GM19372 (cell line): Measurements from ENCODE around the gene WDR64.

ENCODE experiments used
- ATAC-seq: cut with Tn5 transposase; IDR thresholded peaks from one replicate; pipeline ENCODE4 v1.9.1; 2021; ENCODE audit warnings: mild to moderate bottlenecking, low read depth, moderate library complexity; ENCODE audit not compliant: unreplicated experiment

WDR64 gene

DNA sequence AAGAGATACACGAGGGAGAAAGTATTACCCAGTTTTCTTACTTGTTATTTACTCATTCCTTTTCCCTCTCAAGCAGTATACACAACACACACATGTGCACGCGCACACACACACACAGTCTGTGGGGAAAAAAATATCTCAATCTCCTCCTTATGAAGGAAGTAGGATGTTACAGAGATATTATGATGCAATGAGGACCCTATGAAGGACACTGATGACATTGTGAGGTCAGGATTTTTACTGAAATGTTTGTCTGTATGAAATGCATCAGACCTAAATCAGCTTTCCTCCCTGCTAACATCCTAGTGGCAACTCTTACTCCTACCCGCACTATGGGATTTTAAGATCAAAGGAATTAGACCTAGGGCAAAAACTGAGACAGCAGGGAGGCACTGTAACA lies at the start of gene WDR64:
WDR64 (plus strand) TSS at position 270 of the 400 bp plus-strand sequence. CDS start 204 bp downstream, outside the sequence.
- no peak for ATAC-seq

DNA sequence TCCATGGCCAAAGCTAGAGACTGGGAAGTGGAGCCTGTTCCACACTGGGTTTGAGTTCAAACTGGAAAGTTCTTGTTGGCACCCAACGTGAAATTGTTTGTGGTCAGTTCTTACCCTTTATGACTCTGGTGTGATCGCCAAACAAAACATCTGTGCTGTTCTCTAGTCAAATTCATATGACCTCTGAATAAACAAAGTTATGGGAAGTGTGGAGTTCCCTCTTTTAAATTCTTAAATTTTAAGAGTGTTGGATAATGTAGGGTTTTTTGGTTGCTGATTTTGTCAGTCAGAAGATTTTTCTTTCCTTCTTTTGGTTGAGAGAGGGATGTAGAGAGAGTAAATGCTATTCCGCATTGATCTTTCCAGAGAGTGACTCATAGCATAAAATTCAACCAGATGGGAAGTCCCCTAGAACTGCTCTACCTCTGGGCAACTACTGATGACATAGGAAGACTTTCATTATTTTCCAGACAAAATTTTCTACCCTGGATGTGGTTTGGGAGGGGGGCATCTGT lies 48.3 kb upstream of the WDR64 start:
- no peak for ATAC-seq

DNA sequence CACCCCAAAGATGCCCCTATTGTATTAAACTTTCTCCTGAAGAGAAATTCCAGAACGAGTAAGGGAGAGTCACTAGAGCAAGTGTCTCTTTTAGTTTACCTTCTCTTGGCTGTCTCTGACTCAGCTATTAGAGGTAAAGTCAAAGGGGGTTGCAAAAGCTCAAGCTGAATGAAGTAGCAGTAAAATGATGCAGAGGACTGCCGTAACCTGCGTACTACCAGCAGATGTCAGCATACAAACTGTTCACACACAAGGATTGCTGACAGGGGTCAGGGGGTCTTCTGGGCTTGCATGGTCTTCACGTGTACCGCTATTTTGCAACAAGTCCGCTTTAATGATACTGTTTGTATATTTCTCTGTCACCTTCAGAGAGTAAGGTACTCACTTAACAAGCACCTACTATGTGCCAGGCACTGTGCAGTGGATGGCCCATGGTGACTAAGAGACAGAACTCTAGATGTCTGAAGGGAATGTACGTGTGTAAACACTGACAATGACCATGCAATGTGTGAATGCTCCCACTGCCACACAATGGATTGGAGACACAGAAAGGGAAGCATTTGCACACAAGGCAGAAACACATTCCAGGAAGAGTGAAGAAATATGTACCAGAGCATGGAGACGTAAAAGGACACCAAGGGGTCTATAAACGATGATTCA lies 46.8 kb upstream of the WDR64 start:
- no peak for ATAC-seq

DNA sequence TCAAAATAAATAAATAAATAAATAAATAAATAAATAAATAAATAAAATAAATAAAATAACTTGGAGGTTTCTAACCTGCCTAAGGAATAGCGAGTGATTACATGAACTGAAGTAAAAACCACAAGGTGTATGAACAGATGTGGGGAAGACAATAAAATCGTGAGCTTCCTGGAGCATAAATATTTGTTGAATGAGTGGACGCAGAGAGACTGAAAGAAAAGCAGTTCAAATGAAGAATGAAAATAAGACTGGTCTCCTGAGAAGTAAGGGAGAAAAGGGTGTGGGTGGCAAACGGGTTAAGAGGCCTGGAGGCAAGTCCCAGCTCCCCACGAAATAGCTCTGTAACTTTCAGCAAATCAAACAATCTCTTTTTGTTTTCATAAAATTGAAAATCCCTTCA lies 45.5 kb upstream of the WDR64 start:
- no peak for ATAC-seq

DNA sequence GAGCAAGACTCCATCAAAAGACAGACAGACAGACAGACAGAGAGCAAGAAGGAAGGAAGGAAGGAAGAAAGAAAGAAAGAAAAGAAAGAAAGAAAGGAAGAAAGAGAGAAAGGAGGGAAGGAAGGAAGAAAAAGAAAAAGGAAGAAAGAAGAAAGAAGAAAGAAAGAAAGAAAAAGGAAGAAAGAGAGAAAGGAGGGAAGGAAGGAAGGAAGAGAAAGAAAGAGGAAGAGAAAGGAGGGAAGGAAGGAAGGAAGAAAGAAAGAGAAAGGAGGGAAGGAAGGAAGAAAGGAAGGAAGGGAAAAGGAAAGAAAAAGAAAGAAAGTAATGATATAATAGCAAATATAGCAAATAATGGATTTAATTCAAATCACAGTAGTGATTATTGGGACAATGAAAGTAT lies 44.6 kb upstream of the WDR64 start:
- no peak for ATAC-seq

DNA sequence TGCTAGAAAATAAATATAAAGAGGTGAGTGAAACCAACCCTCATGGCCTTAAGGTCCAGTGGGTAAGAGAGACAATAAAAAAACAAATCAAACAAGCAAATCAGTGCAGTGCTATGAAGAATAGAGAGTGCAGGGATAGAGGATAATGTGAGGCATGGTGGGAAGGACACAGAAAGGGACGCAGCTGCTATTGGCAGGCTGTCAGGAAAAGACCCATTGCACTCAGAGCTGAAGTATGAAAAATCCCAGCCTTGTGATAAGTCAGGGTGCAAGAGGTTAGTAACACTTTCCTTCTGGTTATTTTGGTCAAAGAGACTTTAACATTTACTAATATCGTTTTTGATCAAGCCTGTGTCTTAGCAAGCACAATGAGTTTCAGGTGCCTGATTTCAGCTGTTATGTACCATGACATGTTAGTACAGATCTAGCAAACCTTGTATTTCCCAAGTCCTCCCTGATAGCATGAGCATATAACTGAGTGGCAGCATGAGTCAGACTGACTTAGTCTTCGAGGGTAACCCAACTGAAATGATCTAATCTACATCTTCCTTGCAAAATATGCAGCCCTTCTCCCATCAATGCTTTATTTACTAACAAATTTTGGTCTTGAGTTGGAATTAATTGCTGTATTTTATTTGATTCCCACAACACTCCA lies 43.6 kb upstream of the WDR64 start:
- no peak for ATAC-seq

DNA sequence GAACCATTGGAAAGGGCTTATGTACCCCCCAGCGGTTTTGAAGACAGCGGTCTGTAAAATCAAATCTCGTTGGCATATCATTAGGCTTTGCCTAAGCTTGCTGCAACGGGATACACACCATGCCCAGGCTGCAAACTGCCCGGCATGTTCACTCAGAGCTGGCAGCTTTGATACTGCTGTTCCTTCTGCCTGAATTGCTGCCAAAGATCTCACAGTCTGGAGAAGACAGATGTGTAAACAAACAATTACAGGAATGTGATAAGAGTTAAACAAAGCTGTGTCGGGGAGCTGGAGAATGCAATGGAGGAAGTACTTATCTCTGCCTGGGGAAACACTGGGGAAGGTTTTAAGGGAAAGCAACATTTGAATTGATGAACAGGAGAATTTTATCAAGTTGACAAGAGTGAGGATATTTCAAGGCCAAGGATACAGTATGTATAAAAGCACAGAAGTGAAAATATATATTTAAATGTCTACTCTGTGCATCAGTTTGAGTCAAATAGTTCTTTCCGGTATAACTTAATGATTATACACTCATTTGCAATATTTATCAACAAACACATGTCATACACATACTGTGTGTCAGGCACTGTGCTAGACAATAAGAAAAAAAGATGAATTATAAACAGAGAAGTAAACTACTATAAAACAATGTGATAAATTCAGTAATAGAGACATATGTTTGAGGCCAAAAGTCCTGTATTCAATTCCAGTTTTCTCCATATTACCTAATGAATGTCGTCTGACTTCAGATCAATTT lies 41.8 kb upstream of the WDR64 start:
- no peak for ATAC-seq

DNA sequence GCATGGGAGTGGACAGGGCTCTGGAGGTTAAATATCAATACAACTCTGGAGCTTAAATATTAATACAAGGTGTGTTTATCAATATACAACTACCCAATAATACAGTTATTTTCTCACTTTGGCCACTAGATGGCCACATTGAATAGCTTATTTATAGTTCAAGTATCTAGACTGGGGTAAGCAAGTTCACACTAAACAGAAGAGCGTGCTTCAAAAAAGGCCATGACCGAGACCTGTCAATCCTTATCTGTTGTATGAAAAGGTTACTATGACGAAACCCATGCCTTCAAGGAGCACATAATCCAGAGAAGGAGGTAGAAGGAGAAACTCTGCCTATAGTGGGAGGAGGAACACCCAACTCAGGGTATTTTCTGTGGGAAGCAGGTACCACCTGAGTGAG lies 41.0 kb upstream of the WDR64 start:
- ATAC-seq: peak; percentile 91

DNA sequence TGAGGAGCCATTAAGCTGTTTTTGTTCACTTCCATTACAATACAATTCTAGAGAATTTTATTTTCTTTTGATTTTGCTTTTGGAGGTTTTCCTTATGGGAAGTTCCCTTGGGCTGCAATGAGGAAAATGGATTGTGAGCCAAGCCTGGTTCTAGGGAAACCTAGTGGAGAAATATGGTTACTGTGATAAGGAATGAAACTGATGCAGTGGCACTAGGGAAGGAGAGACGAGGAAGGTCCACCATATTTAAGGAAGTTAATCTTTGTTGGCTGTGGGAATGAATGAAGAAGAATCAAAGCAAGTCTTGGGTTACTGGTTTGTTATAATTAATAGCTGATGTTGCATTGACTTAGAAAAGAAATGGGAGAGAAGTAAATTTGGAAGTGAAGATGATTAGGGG lies 40.3 kb upstream of the WDR64 start:
- no peak for ATAC-seq

DNA sequence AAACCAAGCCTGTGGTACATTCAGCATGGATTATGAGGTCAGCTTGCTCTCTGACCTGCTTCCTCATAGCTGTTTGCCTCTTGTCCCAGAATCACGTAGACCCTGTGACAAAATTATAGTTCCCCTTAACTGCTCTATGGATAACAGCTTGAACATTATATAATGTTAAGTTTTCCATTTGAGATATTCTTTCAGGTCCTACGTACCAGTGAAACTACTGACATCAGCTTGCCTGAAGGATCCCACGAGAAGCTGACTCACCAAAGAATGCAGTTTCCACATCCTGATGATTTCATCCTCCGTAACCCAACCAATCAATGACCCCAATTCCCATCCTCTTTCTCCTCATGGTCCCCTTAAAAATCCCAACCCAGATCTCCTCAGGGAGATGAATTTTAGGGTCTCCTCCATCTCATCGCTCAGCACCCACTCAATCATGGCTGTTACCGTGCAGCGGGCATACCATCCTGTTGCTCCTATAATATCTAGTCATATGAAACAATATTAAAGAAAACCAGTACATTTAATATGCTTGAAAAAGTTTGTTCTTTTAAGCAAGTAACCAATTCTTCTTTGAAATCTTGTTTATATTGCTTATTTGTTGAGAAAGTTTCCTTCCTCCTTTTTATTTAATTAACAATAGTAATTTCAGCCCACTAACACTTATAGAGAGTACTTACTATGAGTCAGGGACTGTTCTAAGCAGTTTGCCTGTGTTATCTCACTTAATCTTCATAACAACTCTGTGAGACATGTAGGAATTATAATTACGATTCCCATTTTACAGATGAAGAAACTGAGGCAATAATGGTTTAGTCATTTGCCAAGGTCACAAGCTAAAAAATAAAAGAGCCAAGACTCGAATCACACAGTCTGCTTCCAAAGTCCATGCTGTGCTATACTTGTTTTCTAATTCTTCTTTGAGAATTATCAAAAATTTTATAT lies 39.3 kb upstream of the WDR64 start:
- ATAC-seq: no peak

DNA sequence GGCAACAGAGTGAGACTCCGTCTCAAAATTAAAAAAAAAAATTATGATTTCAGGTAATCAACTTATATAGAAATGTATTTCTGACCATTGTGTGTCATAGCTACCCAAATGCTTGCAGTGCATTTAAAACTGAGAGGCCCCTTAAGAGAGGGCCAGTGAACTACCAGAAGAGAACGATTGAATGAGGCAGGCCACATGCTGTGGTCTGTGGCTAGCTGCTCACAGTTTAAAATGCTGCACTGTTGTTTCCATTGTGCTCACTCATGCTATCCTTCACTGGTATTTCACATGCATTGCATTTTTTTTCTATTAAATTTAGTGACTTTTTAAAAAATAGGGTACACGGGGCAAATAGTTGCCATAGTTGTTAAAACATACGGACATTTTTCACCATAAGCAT lies 37.9 kb upstream of the WDR64 start:
- ATAC-seq: no peak

DNA sequence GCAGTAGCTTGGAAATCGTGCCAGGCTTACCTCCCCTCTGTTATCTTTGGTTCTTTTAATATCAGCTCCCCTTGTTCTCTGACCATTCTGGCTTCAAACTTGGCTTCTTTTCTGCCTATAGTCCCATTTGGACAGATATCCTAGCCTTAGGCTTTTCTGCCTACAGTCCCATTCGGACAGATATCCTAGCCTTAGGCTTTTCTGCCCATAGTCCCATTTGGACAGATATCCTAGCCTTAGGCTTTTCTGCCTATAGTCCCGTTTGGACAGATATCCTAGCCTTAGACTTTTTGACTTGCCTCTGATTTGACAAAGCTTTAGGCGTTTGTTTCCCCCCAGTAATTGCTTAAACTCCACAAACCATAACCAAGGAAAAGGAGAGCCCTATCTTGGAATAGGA lies 37.5 kb upstream of the WDR64 start:
- no peak for ATAC-seq

DNA sequence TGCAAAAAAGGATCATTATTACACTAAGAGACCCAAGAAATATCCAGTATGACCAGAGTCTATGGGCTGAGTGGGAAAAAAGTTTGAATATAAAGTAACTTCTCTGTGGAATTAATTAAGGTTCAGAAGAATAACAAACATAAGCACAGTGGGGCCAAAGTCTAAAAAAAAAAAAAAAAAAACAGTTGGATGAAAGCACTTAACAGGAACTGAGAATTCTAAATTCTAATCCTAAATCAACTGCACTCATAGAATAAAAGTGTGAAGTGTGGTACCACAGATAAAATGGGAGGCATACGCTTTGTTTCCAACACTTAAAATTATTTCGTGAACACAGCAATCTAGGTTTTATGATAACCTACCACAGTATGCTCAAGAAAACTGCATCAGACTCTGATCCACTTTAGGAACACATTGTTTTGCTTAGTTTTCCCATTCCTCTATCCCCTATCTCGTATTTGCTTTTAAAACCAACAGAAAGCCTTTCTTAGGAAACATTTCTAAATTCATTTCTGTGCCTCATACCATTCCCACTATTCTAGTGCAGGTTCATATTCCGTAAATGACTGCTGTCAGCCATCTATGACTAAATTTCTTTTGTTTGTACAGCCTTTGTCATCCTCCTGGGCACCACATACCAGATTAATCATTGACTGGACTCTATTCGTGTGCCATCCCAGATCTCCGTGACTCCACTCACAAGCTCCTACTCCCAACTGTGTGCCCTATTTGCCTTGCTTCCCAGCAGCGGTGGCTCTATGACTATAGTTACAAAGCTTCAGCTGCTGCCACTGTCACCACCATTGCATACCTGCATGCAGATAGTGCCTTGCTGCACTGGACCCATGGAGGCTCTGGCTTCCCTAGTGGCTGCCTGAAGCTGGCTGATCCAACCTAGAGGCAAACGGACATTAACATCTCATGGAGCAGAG lies 36.8 kb upstream of the WDR64 start:
- no peak for ATAC-seq

DNA sequence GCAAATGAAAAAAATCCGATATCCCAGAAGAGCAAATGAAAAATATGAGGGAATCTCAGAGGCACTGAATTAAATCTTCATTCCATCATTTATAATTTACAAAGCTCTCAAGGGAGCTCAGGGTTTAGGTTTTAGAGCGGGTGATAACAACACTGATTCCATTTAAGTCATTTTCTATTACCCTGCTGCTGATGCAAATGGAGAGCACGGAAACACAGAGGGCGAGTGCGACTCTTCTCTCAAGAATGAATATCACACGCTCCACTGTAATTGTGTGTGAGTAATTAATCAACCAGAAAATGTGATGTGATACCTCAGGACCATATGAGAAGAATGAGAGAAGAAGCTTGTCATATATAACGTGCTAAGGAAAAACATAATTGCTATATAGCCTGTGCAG lies 34.7 kb upstream of the WDR64 start:
- no peak for ATAC-seq

DNA sequence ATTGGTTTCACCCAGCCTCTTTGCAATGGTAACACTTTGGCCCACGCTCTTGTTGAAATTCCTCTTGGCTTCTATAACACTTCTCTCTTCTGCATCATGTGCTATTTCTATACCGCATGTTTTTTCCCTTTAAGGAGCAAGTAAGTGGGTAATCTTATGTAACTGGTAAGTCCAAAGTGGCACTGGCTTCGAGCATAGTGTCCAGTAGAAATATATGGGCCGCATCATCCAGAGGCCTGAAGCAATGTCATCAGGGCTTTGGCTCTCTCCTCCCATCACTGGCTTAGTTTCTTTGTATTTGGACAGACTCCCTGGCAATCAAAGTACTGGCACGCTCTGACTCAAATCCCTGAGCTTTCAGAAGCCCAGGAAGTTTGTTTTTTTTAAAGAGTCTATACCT lies 29.4 kb upstream of the WDR64 start:
- ATAC-seq: no peak

DNA sequence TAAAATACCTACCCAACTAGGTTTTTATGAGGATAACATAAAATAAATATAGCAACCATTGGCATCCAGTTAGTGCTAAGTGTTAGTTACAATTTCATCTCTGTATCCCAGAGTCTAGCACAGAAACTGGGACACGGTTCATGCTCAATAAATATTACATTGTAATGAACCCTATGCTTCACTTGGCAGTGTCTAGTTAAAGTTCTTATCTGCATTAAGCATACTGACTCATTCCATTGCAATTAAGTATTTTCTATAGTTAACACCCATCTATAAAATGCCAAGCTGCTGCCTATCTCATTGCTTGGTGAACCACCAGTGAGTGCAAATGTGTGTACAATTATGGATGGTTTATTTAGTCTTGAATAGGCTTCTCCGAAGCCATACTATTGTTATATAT lies 27.1 kb upstream of the WDR64 start:
- ATAC-seq: no peak

DNA sequence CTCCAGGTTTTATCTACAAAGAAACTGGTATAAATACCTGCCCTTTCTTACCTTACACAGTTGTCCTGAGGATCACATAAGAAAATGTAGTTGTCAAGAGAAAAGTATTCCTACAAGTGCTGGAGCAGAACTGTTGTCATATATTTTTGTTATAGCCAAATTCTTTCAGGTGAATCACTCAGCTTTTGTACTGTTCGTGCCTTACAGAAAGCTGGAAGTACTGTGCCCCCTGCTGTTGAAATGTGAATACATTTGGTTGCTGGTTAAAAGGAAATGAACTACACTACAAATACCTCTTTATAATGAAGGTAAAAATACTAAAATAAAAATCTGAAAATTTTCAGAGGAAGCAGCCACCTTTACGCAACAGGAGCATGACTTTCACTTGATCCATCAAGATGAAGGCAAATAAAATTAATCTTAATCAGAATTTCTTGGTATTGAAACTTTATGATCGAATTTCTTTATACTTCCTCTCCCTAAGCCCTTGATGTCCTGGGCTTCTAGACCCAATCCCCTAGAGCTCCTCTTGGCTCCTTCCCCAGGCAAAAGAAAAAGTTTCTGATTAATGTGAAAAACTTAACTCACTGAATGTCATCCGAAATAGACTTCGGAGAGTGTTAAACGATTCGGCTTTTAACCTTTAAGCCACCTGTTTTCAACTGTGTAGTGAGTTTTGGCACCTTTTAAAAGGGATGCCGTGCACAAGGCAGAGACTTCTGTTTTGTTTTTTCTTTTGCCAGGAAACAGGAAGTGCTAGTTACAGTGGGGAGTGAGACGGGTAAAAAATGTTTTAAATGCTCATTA lies 24.4 kb upstream of the WDR64 start:
- peak; percentile 87 for ATAC-seq

DNA sequence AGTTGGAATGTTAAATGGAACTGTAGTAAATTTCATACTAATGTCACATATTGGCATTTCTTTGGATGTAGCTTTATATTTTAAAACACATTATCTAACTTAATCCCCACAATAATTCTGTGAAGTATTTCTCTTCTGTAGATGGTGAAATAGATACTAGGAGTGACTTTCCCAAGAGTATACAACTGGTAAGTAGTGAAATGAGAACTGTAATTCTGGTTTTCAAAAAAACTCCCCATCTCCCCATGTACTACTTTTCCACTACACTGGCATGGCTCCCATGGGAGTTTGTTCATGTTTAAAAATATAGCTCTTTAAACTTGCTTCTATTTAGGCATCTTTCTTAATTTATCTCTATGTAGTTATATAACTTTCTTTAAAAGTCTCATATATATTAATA lies 22.1 kb upstream of the WDR64 start:
- no peak for ATAC-seq

DNA sequence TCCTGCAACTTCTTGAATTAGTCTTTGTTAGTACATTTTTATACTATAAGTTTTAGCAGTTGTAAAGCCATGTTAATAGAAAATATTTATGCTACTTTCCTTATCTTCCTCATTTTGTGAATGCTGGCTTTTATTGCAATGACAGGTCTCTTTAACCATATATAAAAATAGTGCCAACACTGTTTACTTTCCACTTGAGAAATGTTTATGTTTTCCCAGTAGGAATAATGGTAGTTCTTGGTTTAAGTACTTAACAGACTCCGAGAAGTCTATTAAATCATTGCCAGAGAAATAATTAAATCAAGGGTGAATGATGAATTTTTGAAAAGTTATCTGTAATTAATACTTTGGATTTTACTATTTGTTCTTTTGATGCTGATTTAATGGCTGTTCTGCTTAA lies 21.6 kb upstream of the WDR64 start:
- ATAC-seq: no peak
